GM12864 (cell line): ENCODE measurements around the gene DIPK2A.

Experiments used
- DNase-seq: peaks from one replicate; pipeline ENCODE4 v3.0.0-alpha.2; 2011; ENCODE audit warnings: low read depth
- H3K4me3 ChIP-seq: 2 replicates; pipeline ENCODE4 v1.5.1; 2011; ENCODE audit warnings: mild to moderate bottlenecking, low read depth, low read length, control low read depth
- CTCF ChIP-seq: IDR thresholded peaks from 2 replicates; pipeline ENCODE4 v1.5.1; 2011; ENCODE audit warnings: low read depth, mild to moderate bottlenecking, moderate library complexity, low read length, control low read depth, inconsistent platforms; ENCODE audit errors: missing control alignments

DIPK2A gene

GRCh38 chr3:144015133-144015532 lies 43.5 kb downstream of the DIPK2A start:
- no peak for TF ChIP-seq CTCF
- H3K4me3 ChIP-seq, result no peak overlapping the region
- DNase-seq, result no peak

GRCh38 chr3:144018776-144019175 lies 47.2 kb downstream of the DIPK2A start:
- DNase-seq, result no peak
- no peak for TF ChIP-seq CTCF
- H3K4me3 ChIP-seq, result no peak overlapping the region
